ENCODE results near the gene CFAP53. TPM values are rescaled to one million over a fixed set of nuclear protein-coding genes. Genes with fewer than 3 reads are reported as not detected.

CFAP53 gene
- total RNA-seq, 1 experiment from 2014 or later: 0.94 TPM

- Mint-ChIP-seq H3K4me1 (ENCODE audit: low read depth, unreplicated experiment) (peaks cover 28% of the 10 kb centered on the region), H3K27ac (ENCODE audit: unreplicated experiment) (peak overlapping the region; percentile 80), H3K36me3 (ENCODE audit: insufficient read depth, unreplicated experiment) (peaks cover 48% of the 10 kb centered on the region), H3K9me3 (ENCODE audit: low read depth, unreplicated experiment) (no peaks in the 10 kb centered on the region), H3K4me3 (ENCODE audit: low read depth, unreplicated experiment) (peak overlapping the region; percentile 89), H3K27me3 (ENCODE audit: unreplicated experiment) (no peaks in the 10 kb centered on the region)
- CTCF ChIA-PET: no interaction called here
- no peak for TF ChIP-seq CTCF (IDR thresholded peaks at IDR 0.05; ENCODE audit: unreplicated experiment)
- DNase-seq: peak; percentile 52
- BruUV-seq (replicated peaks): no TSS peak
- intact Hi-C loops (cut with micrococcal nuclease; ENCODE audit: unreplicated experiment): loop anchor here (1.0 to 5.0 kb wide), 2 partner anchors 22 to 71 kb away; no protein-coding TSS in a partner anchor
Observed at GRCh38 chr18:50286391-50287027, 20.2 kb upstream of the CFAP53 start.

DNA sequence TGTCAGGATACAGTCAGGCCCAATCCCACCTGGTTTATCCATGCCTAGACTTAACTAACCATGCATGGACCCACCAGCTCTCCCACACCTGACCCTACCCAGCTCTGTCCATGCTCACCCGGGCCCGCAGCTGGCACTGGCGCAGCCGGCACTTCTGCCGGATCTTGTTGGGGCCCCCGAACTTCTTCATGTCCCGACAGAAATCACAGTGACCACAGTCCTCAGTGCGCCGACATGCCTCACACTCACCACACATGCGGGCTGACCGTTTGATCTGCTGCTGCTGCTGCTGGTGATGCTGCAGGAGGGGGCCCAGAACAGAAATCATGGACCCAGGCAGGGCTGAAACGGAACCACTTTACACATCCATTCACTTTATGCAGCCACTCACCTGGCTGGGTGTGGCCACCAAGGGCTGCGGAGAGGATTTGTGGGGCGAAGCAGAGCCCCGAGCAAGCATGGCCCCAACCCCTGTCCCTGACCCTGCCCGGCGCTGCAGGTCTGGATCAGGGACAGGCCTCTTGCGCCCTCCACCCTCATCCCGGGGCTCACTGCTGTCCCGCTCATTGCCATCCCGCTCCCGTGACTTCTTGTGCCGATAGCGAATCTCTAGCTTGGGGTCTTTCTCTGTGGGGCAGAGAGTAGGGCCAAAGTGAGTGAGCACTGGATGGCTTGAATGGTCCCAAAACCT lies 19.5 kb upstream of the CFAP53 start:
- CTCF ChIA-PET: no interaction called here
- peaks cover 31% of the 10 kb centered on the region for H3K4me1 Mint-ChIP-seq (ENCODE audit: low read depth, unreplicated experiment)
- no peaks in the 10 kb centered on the region for H3K27me3 Mint-ChIP-seq (ENCODE audit: unreplicated experiment)
- no peak for DNase-seq
- intact Hi-C loops (cut with micrococcal nuclease; ENCODE audit: unreplicated experiment): loop anchor here (5.0 kb wide), 1 partner anchor 72 kb away; no protein-coding TSS in a partner anchor
- H3K36me3 Mint-ChIP-seq (ENCODE audit: insufficient read depth, unreplicated experiment): peaks cover 56% of the 10 kb centered on the region
- BruUV-seq (replicated peaks): no TSS peak
- no peak overlapping the region for H3K27ac Mint-ChIP-seq (ENCODE audit: unreplicated experiment)
- H3K9me3 Mint-ChIP-seq (ENCODE audit: low read depth, unreplicated experiment): no peaks in the 10 kb centered on the region
- peak overlapping the region; percentile 89 for H3K4me3 Mint-ChIP-seq (ENCODE audit: low read depth, unreplicated experiment)
- no peak for TF ChIP-seq CTCF (IDR thresholded peaks at IDR 0.05; ENCODE audit: unreplicated experiment)

- TF ChIP-seq CTCF (IDR thresholded peaks at IDR 0.05; ENCODE audit: unreplicated experiment): no peak
- H3K27me3 Mint-ChIP-seq (ENCODE audit: unreplicated experiment): no peaks in the 10 kb centered on the region
- no peak overlapping the region for H3K4me3 Mint-ChIP-seq (ENCODE audit: low read depth, unreplicated experiment)
- DNase-seq: no peak
- H3K36me3 Mint-ChIP-seq (ENCODE audit: insufficient read depth, unreplicated experiment): peaks cover 63% of the 10 kb centered on the region
- no TSS peak for BruUV-seq (replicated peaks)
- H3K4me1 Mint-ChIP-seq (ENCODE audit: low read depth, unreplicated experiment): peaks cover 38% of the 10 kb centered on the region
- intact Hi-C loops (cut with micrococcal nuclease; ENCODE audit: unreplicated experiment): loop anchor here (5.0 kb wide), 1 partner anchor 72 kb away; no protein-coding TSS in a partner anchor
- no peak overlapping the region for H3K27ac Mint-ChIP-seq (ENCODE audit: unreplicated experiment)
- H3K9me3 Mint-ChIP-seq (ENCODE audit: low read depth, unreplicated experiment): no peaks in the 10 kb centered on the region
- CTCF ChIA-PET: interaction anchor here (1.5 kb wide), 1 partner anchor 72 kb away, joined by 3 read pairs; no protein-coding TSS in a partner anchor
Observed at GRCh38 chr18:50285071-50285470, 18.8 kb upstream of the CFAP53 start.

- DNase-seq: no peak
- no peak overlapping the region for H3K4me3 Mint-ChIP-seq (ENCODE audit: low read depth, unreplicated experiment)
- CTCF ChIA-PET: interaction anchor here (1.5 kb wide), 1 partner anchor 72 kb away, joined by 3 read pairs; no protein-coding TSS in a partner anchor
- peaks cover 42% of the 10 kb centered on the region for H3K4me1 Mint-ChIP-seq (ENCODE audit: low read depth, unreplicated experiment)
- peaks cover 65% of the 10 kb centered on the region for H3K36me3 Mint-ChIP-seq (ENCODE audit: insufficient read depth, unreplicated experiment)
- no peaks in the 10 kb centered on the region for H3K27me3 Mint-ChIP-seq (ENCODE audit: unreplicated experiment)
- H3K27ac Mint-ChIP-seq (ENCODE audit: unreplicated experiment): no peak overlapping the region
- intact Hi-C loops (cut with micrococcal nuclease; ENCODE audit: unreplicated experiment): no loop called here
- no TSS peak for BruUV-seq (replicated peaks)
- no peaks in the 10 kb centered on the region for H3K9me3 Mint-ChIP-seq (ENCODE audit: low read depth, unreplicated experiment)
- no peak for TF ChIP-seq CTCF (IDR thresholded peaks at IDR 0.05; ENCODE audit: unreplicated experiment)
Observed at GRCh38 chr18:50284255-50284885, 18.1 kb upstream of the CFAP53 start.
